Skeletal muscle cell (primary cell): Measurements from ENCODE around the gene ADGRD2.

ENCODE experiments used
- DNase-seq: peaks from one replicate; pipeline ENCODE4 v3.0.0-alpha.2; 2010; ENCODE audit warnings: low read depth
- H3K4me3 ChIP-seq: 2 replicates; pipeline ENCODE4 v1.5.1; 2011; ENCODE audit warnings: low read depth, mild to moderate bottlenecking, control low read depth, low read length, moderate library complexity

Gene ADGRD2

DNA sequence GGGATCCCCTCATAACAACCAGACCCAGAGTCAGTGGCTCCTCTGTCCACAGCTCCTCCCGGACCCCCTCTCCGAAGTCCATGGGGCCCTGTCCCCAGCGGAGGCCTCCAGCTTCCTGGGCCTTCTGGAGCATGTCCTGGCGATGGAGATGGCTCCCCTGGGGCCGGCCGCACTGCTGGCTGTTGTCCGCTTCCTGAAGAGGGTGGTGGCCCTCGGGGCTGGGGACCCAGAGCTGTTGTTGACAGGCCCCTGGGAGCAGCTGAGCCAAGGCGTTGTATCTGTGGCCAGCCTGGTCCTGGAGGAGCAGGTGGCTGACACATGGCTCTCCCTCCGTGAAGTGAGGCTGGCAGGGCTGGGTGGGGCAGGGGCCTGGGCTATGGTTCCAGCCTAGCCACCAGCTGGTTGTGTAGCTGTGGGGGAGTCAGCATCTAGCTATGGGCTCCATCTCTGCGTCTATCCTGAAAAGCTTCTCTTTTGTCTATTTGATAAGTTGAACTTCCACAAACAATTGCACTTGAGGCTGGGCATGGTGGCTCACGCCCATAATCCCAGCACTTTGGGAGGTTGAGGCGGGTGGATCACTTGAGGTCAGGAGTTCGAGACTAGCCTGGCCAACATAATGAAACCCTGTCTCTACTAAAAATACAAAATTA is 4.7 kb downstream of the ADGRD2 start:
- DNase-seq, result no peak
- H3K4me3 ChIP-seq, result no peak overlapping the region

DNA sequence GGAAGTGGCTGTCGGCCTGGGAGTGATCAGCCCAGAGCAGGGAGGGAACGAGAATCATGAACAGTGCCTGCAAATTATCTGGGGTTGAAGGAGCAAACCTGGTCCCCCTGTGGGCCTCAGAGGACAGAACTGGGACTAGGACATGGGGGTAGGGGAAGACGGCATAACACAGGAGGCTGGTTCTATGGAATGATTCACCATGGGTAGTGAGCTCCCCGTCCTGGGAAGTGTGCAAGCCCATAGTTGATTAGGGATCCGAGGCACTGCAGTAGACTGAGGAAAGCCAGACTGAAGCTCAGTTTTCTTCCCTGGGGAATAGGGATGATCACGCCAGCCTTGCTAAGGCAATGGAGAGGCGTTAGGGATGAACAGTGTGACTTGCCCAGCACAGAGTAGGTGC is 5.6 kb downstream of the ADGRD2 start:
- no peak overlapping the region for H3K4me3 ChIP-seq
- no peak for DNase-seq

DNA sequence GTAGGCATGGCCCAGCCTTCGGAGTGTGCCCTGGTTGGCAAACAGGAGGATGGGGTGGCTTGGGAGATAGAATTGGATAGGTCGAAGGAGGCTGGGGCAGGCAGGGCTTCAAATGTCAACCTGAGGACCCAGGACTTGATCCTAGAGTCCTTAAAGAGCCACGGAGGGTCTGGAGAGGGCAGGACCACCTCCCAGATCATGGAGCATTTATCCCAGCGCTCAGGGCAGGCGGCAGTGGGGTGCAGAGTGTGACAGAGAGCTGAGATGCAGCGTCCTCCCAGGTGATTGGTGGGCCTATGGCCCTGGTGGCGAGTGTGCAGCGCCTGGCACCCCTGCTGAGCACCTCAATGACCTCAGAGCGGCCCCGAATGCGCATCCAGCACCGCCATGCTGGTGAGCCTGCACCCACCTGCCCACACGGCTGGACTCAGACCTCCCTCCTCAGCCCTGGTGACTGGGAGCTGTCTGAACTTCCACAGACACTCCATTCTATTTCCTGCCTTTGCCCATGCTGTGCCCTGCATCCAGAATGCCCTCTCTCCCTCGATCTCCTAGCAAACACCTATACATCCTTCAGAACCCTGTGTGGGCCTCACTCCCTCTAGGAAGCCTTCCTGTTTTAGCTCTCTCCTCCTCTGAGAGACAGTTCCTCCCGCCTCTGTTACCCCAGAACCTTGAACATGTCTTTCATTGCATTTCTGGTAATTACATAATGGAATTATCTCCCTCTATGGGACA is 6.3 kb downstream of the ADGRD2 start:
- H3K4me3 ChIP-seq, result no peak overlapping the region
- no peak for DNase-seq

DNA sequence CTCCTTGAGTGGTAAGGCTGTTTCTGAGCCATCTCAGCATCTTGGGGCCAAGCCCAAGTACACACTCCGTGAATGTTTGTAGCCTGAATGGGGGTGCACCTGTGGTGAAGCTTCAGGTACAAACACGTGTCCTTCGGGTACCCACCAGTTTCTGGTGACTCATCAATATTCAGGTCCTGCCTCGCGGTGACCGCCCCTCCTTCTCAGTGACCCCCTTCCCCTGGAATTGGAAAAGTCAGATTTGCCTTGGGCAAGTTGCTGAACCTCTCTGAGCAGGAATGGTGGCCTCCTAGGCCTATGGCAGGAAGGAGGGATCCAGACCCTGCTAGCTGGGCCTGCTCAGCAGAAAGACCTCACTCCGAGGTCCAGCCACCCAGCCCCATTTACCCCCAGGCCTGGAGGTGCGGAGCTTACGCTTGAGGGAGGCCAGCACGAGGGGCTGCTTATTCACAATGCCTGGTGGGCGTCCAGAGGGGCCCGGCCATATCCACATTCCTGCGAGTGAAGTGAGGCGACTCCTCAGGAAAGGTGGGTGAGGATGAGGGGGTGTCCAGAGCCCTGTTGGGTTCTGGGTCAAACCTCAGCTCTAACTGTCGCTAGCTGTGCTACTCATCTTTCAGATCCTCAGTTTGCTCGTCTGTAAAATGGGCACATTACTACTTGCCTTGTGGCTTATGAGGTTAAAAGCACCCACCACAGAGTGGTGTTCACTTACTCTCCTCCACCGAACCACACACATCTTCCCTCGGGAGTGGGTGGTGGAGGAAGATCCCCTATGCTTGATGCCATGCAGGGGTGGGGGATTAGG is 7.0 kb downstream of the ADGRD2 start:
- no peak overlapping the region for H3K4me3 ChIP-seq
- DNase-seq, result no peak

DNA sequence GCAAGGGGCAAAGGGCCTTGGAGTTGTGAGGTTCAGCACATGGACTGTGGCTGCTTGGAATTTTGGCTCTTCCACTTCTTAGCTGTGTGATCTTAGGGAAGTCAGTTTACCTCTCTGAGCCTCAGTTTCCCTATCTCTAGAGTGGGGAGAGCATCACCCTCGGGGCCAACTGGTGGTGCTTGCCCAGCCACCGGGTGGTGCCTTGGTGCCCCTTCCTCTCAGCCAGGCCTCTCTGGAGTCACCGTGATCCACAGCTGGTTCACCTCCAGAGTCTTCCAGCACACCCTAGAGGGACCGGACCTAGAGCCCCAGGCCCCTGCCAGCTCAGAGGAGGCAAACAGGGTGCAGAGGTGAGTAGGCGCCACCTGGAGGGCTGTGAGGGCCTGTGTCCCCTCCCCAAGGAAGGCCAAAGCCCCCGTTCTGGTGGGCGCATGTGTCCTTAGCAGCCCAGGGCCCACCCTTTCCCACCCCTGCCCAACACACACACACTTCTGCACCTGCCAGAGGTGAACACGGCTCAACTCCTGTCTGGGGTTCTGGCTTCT is 7.7 kb downstream of the ADGRD2 start:
- DNase-seq, result no peak

DNA sequence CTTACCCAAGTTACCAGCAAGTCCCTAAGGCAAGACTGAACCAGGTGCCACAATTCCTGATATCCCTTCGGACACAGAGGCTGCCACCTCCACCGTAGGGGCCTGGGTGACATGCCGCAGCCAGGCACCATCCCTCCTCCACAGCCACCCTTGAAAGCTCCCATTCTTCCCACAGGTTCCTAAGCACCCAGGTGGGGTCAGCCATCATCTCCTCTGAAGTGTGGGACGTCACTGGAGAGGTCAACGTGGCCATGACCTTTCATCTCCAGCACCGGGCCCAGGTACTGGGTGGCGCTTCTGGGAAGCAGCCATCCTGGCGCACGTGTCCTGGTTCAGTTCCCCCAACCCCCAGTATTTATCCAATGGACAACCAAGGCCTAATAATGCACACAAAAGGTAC is 8.2 kb downstream of the ADGRD2 start:
- no peak for DNase-seq
- no peak overlapping the region for H3K4me3 ChIP-seq

More for the DNA sequence above, 7.7 kb downstream of the ADGRD2 start:
- no peak overlapping the region for H3K4me3 ChIP-seq

DNA sequence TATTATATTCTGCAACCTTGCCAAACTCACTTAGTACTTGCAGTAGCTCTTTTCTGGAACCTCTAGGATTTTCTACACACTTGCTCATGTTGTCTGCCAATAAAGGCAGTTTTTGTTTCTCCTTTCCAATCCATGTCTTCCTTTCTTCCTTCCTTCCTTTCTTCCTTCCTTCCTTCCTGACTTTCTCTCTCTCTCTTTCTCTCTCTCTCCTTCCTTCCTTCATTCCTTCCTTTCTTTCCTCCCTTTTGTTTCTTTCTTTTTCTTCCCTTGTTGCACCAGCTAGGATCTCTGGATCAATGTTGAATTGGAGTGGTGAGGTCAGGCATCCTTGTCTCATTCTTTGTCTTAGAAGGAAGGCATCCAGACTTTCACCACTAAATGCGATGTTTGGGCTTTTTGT is 12.5 kb downstream of the ADGRD2 start:
- H3K4me3 ChIP-seq, result no peak overlapping the region
- DNase-seq, result no peak

DNA sequence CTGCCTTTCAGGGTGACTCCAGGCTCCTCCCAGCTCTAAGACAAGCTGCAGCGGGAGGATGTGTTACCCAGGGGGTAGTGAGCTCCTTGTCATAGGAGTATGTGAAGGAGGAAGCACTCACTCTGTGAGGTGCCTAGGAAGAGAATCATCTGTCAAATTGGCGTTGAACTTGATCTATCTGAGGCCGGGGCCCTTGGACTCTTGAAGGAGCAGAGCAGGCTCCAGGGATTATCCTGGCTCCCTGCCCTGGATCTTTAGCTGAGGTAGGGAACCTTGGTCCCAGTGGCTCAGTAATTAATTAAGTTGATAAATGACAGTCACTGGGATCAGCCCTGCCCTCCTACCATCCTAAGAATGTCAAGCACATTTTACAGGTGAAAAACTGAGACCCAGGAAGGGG is 15.5 kb downstream of the ADGRD2 start:
- H3K4me3 ChIP-seq, result no peak overlapping the region
- DNase-seq, result no peak

DNA sequence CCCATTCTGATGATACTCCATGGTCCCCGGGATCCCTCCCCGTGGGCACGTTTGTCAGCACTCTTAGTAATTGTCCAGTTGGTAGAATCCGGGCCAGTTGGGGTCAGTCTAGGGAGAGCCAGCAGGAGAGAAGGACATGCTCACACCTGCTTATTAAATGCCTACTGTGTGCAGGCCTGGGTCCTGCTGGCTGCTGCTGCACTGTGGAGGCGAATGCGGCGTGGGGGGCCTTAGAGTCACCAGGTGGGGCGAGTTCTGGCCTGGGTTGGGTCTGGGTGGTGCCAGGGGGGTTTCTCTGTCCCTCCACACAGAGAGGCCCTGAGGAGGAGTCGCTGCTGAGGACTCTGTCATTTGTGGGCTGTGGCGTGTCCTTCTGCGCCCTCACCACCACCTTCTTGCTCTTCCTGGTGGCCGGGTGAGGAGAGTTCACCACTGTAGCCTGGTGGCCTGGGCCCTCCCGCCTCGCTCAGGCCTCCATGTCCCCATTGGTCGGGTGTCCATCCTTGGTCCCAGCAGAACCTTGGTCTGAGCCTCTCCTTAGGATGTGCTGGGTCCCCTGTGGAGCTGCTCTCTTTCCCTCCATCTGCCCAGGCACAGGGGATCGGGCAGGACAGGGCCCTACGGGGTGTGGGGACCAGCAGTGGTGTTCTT is 17.3 kb downstream of the ADGRD2 start:
- H3K4me3 ChIP-seq, result no peak overlapping the region
- no peak for DNase-seq

DNA sequence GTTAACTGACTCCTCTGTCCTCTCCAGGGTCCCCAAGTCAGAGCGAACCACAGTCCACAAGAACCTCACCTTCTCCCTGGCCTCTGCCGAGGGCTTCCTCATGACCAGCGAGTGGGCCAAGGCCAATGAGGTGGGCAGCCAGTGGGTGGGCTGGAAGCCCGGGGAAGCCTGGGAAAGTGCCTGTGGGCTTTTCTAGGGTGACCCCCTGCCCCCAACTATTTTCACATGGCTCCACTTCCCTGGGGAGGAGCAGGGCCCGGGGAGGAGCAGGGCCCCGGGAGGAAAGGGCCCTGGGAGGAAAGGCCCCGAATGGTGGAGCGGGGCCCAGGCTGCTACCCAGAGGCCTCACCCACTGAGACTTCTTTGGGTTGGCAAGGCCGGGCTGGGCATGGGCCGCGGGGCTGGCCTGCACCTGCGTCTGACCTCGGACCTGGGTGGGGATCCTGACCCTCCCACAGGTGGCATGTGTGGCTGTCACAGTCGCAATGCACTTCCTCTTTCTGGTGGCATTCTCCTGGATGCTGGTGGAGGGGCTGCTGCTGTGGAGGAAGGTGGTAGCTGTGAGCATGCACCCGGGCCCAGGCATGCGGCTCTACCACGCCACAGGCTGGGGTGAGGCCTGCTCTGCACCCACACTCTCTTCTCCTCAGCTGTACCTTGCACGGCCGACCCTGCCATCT is 17.9 kb downstream of the ADGRD2 start:
- DNase-seq, result no peak
- no peak overlapping the region for H3K4me3 ChIP-seq

DNA sequence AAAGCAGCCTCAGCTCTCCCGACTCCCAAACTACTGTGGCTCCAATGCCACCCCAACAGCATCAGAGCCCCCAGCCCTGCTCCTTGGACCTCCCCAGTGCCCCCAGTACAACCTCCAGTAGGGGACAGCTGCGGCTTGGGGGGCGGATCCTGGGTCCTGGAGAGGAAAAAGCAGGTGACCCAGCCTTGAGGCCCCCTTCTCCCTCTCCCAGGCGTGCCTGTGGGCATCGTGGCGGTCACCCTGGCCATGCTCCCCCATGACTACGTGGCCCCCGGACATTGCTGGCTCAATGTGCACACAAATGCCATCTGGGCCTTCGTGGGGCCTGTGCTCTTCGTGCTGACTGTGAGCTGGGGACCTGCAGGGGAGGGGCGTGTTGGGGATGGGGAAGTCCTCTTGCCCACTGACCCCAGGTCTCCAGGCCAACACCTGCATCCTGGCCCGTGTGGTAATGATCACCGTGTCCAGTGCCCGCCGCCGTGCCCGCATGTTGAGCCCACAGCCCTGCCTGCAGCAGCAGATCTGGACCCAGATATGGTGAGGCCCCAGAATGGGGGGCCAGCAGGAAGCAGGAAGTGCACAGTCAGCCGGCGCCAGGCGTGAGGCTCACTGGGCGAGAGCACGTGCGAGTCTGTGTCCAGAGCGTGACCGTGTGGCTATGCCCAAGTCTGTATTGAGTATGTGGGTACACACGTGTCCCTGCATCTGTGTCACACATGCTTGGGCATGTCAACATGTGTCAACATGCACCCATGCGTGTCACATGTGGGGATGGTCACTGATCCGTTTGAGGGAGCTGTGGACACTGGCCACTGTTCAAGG is 19.0 kb downstream of the ADGRD2 start:
- no peak overlapping the region for H3K4me3 ChIP-seq
- DNase-seq, result no peak

DNA sequence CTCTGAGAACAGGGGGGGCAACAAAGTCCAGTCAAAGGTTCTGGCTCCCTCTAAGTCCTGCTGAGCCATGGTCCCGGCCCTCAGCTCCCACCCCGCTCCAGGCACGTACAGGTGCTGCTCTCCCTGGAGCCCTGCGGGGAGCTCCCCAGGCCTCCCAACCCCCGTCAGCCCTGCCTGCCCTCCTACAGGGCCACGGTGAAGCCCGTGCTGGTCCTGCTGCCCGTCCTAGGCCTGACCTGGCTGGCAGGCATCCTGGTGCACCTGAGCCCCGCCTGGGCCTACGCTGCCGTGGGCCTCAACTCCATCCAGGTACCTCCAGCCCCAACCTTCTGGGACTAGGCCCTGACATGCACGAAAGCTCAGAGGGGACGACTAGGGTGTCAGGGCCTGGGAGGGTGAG is 20.1 kb downstream of the ADGRD2 start:
- DNase-seq, result no peak
- H3K4me3 ChIP-seq, result no peak overlapping the region

DNA sequence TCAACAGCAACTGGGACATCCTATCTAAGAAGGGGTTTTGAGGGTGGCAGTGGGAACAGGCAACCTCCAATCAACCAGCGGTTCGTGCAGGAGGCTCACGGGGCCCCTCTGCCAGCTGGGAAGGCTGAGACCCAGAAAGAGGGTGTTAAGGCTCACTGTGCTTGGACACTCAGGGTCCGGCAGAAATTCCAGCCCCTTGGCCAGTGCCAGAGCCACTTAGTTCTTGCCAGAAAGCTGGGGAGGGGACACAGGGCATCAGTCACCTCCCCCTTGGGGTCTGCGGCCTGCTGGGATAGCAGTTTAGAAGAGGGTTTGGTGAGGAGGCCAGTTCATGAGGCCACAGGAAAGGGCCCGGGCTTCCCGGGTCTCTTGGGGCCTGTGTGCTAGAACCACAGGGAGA is 20.5 kb downstream of the ADGRD2 start:
- no peak for DNase-seq
- no peak overlapping the region for H3K4me3 ChIP-seq

DNA sequence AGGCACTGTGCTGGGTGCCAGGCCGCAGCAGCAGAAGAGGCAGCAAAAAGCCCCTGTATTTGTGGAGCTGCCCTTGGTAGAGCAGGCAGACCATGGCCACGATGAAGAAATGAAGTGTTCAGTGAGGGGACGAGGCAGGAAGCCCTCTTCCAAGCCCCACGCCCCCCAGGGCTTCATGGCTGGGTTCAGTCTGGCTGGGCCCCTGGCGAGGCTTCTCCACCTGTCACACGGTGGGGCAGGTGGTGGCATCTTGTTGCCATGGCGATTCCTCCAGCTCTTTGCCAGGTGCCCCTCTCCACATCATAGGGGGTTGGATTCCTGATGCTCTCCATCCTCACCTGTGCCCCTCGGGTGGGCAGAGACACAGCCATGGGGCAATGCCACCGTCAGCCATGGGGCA is 21.5 kb downstream of the ADGRD2 start:
- DNase-seq, result no peak
- H3K4me3 ChIP-seq, result no peak overlapping the region

DNA sequence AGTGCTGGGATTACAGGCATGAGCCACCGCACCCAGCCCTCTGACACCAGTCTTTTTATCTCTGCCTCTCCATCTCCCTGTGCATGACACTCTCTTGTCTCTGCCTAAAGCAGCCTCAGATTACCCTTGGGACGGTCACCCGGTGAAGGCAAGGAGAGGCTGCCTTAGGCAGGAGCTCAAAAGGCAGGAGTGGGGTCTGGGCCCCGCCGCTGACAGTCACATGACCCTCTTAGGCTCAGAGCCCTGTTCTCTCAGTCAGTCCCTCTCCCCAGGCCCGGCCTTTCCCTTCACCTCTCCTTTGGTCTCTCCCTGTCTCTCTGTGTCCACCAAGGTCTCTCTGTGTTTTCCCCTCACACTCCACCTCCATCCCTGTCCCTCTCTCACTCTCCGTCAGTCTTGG is 22.5 kb downstream of the ADGRD2 start:
- no peak for DNase-seq
- H3K4me3 ChIP-seq, result no peak overlapping the region

DNA sequence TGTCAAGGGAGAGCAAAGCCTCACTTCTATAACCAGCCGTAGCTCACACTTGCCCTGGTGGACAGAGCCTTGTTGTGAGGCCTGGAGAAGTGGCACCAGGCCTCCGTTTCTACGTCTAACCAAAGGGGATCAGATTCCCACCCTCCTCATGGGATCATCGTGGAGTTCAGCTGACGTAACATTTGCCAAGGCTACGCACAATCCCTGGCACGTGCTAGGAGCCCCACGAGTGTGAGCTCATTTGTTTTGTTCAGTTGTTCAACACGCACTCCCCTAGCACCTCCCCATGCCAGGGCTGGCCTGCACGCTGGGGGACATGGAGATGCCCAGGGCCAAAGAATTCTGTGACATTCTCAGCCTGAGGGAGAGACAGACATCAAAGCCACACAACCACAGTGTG is 23.1 kb downstream of the ADGRD2 start:
- no peak overlapping the region for H3K4me3 ChIP-seq
- DNase-seq, result no peak

DNA sequence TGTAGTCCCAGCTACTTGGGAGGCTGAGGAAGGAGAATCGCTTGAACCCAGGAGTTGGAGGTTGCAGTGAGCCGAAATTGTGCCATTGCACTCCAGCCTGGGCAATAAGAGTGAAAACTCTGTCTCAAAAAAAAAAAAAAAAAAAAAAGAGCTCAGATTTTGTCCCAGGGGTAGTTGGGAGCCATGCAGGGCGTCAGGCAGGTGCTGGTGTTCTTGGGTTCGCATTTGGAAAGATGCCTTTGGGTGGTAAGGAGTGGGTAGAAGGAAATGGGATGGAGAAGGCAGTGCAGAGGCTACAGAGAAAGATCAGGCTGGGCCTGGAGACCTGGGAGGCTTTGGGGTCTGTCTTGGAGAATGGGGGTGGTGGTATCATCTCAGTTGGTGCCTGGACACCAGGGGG is 23.9 kb downstream of the ADGRD2 start:
- H3K4me3 ChIP-seq, result no peak overlapping the region
- no peak for DNase-seq

DNA sequence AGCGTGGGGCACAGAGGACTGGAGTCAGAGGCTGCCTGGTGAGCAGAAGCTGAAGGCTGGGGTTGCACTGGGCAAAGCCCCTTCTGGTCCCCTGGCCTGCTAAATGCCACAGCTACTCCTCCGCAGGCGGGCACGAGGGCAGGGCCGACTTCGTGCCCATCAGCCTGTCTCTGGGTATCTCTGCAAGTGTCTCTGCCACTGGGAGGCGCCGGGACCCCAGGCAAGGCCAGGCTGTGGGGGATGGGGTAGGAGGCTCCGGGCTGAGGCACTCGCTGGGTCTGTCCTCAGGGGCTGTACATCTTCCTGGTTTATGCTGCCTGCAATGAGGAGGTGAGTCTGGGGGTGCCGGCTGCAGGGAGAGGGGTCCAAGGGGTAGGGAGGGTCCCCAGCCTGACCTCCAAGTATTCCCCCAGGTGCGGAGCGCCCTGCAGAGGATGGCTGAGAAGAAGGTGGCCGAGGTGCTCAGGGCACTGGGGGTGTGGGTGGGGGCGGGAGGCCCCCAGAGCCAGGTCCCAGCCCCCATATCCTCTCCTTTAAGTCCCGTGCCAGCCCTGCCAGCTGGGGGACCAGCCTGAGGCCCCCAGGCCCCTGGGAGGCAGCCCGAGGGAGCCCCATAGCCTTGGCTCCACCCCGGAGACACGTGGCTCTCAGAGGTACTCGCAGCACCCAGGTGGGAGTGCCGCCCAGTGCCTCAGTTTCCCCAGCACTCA is 25.1 kb downstream of the ADGRD2 start:
- DNase-seq, result no peak
- H3K4me3 ChIP-seq, result no peak overlapping the region
